Vagina (tissue), 2 donors: ENCODE results near the gene FBXO21. TPM values are rescaled to one million over a fixed set of nuclear protein-coding genes. Genes with fewer than 3 reads are reported as not detected.
A peak's percentile ranks its signal among the peaks of the same experiment; 100 is the strongest.

Experiments used
- DNase-seq, 2 donors: peaks; one replicate each; pipeline ENCODE4 v3.0.0-alpha.2; 2017; ENCODE audit errors: extremely low spot score in 2 of 2
- H3K27ac ChIP-seq: fragments of 200-600 bp; sonication (generic); one replicate; pipeline ENCODE4 v1.5.1; 2019
- H3K27me3 ChIP-seq: fragments of 200-600 bp; sonication (generic); one replicate; pipeline ENCODE4 v1.5.1; 2019
- H3K36me3 ChIP-seq, 2 donors: fragments of 200-600 bp; sonication (generic); one replicate each; pipeline ENCODE4 v1.5.1; 2017 to 2019
- H3K4me1 ChIP-seq: fragments of 200-600 bp; sonication (generic); one replicate; pipeline ENCODE4 v1.5.1; 2019
- H3K4me3 ChIP-seq, 2 donors: fragments of 200-600 bp; sonication (generic); 1 replicate in 1 of 2; 2 replicates in 1 of 2; pipeline ENCODE4 v1.5.1; 2016 to 2019
- H3K9me3 ChIP-seq: fragments of 200-600 bp; sonication (generic); one replicate; pipeline ENCODE4 v1.5.1; 2019
- CTCF ChIP-seq, 3 experiments: fragments of 450-650 bp in 2 of 3; fragments of 200-600 bp in 1 of 3; sonication (generic) in 1 of 3; IDR thresholded peaks; one replicate each; pipeline ENCODE4 v1.5.1; 2017 to 2019; ENCODE audit warnings: antibody characterized with exemption in 3 of 3, mild to moderate bottlenecking in 2 of 3, moderate library complexity in 2 of 3
- POLR2A ChIP-seq, 2 donors: fragments of 450-650 bp; IDR thresholded peaks; one replicate each; pipeline ENCODE4 v1.6.1; 2017; ENCODE audit warnings: antibody characterized with exemption in 2 of 2, mild to moderate bottlenecking in 2 of 2, moderate library complexity in 2 of 2
- POLR2AphosphoS5 ChIP-seq, 2 donors: sonication (generic); formaldehyde crosslinking; IDR thresholded peaks; one replicate each; pipeline ENCODE4 v1.9.0; 2017; ENCODE audit warnings: antibody characterized with exemption in 2 of 2, mild to moderate bottlenecking in 2 of 2, low read depth in 1 of 2; ENCODE audit not compliant: insufficient read depth in 1 of 2
- intact Hi-C: fragments of 100-400 bp; cut with DNase I; formaldehyde crosslinking; loops from one replicate; pipeline ENCODE4 v1.15.1; 2023
- total RNA-seq: library from RNA; depleted of rRNA; stranded (reverse); fragments of >200 nt; gene quantifications from one replicate; pipeline ENCODE4 v1.2.3, GENCODE V29; 2016

The FBXO21 gene
- total RNA-seq, 1 donor from 2014 or later: 62.4 TPM

- Histone ChIP-seq H3K9me3 (no peaks in the 10 kb centered on the region), H3K4me1 (peaks cover 10% of the 10 kb centered on the region), H3K27ac (no peak overlapping the region), H3K36me3 (no peaks in the 10 kb centered on the region), H3K4me3 (no peak overlapping the region), H3K27me3 (no peaks in the 10 kb centered on the region)
- intact Hi-C loops: no loop called here
- TF ChIP-seq CTCF (IDR thresholded peaks at IDR 0.05) (no peak), POLR2A (IDR thresholded peaks at IDR 0.05) (no peak), POLR2AphosphoS5 (IDR thresholded peaks at IDR 0.05; ENCODE audit: insufficient read depth in 1 of 2, low read depth in 1 of 2) (no peak)
- DNase-seq: no peak
These were observed 88.1 kb downstream of the FBXO21 start for GRCh38 chr12:117101953-117102799.

- TF ChIP-seq POLR2AphosphoS5 (IDR thresholded peaks at IDR 0.05; ENCODE audit: insufficient read depth in 1 of 2, low read depth in 1 of 2): no peak
- TF ChIP-seq CTCF (IDR thresholded peaks at IDR 0.05): no peak
- no peak for TF ChIP-seq POLR2A (IDR thresholded peaks at IDR 0.05)
- H3K36me3 ChIP-seq: no peaks in the 10 kb centered on the region
- peaks cover 10% of the 10 kb centered on the region for H3K4me1 ChIP-seq
- no peak overlapping the region for H3K4me3 ChIP-seq
- intact Hi-C loops: no loop called here
- H3K9me3 ChIP-seq: no peaks in the 10 kb centered on the region
- H3K27me3 ChIP-seq: no peaks in the 10 kb centered on the region
- no peak overlapping the region for H3K27ac ChIP-seq
- DNase-seq: no peak
These were observed 89.2 kb downstream of the FBXO21 start for GRCh38 chr12:117100851-117101673.

GRCh38 chr12:117100251-117100650 lies 90.0 kb downstream of the FBXO21 start:
- no peak overlapping the region for H3K4me3 ChIP-seq
- intact Hi-C loops: no loop called here
- TF ChIP-seq POLR2A (IDR thresholded peaks at IDR 0.05) (no peak), CTCF (IDR thresholded peaks at IDR 0.05) (no peak), POLR2AphosphoS5 (IDR thresholded peaks at IDR 0.05; ENCODE audit: insufficient read depth in 1 of 2, low read depth in 1 of 2) (no peak)
- H3K27me3 ChIP-seq: no peaks in the 10 kb centered on the region
- H3K36me3 ChIP-seq: no peaks in the 10 kb centered on the region
- peaks cover 10% of the 10 kb centered on the region for H3K4me1 ChIP-seq
- no peaks in the 10 kb centered on the region for H3K9me3 ChIP-seq
- no peak for DNase-seq
- H3K27ac ChIP-seq: no peak overlapping the region

DNA sequence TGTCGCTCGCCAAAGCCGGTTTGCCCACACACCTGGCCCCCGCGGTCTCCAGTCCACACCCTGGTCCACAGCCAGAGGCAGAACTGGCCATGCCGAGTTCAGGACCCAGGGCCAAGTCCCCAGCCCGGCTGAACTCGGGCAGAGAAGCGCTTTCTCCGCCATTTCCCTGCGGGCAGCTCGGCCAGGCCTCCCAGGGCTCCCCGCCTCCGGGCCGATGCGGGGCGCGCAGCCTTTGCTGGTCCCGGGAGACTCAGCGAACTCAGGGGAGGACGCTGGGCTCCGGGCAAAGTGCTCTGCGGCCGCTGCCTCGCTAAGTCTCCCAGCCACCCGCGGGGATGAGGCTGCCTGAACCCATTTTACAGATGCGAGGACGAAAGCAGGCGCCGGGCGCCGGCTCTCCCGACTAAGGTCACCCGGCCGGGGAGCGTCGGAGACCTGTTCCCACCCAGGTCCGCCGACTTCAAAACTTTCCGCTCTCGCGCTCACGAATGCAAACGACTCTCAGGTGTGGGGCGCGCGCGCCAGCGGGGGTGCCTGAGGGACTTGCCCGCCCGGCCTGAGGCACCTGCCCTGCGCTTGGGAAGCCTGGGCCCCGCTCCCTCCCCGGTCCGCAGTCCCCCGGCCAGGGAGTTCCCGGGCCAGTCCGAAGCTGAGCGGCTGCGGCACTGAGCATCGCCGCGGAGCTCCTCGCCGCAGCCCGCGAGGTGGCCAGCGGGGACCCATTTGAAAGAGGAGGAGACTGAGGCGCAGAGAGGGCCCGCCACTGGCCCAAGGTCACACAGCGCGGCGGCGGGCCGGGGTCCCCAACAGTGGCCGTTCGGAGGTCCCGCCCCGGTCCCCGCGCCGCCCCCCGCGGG lies 91.7 kb downstream of the FBXO21 start:
- peaks cover 10% of the 10 kb centered on the region for H3K4me1 ChIP-seq

More for the DNA sequence above, 91.7 kb downstream of the FBXO21 start:
- Histone ChIP-seq H3K4me3 (peak overlapping the region; percentile 49 to 54), H3K9me3 (no peaks in the 10 kb centered on the region), H3K36me3 (no peaks in the 10 kb centered on the region), H3K27me3 (no peaks in the 10 kb centered on the region), H3K27ac (peak overlapping the region; percentile 30)
- no peak for DNase-seq
- intact Hi-C loops: no loop called here
- TF ChIP-seq POLR2AphosphoS5 (IDR thresholded peaks at IDR 0.05; ENCODE audit: insufficient read depth in 1 of 2, low read depth in 1 of 2) (no peak), CTCF (IDR thresholded peaks at IDR 0.05) (no peak), POLR2A (IDR thresholded peaks at IDR 0.05) (no peak)
